Retinal pigment epithelial cell (primary cell): ENCODE data around the gene SSU72.
"Not testable (repeated sequence)": the region's sequence is repeated elsewhere in the genome, so short reads cannot be mapped to it uniquely, and the experiment has no call there.

Experiments used
- DNase-seq: peaks from one replicate; pipeline ENCODE4 v3.0.0-alpha.2; 2010; ENCODE audit warnings: low read depth
- H3K4me3 ChIP-seq: 2 replicates; pipeline ENCODE4 v1.5.1; 2011; ENCODE audit warnings: mild to moderate bottlenecking, low read length, control low read depth, moderate library complexity
- TF ChIP-seq, protein P1 (sequence below): conservative IDR thresholded peaks from 2 replicates; pipeline ENCODE4 v1.5.1; 2011; ENCODE audit warnings: low read depth, low read length, control low read depth, inconsistent platforms

SSU72 gene

DNA sequence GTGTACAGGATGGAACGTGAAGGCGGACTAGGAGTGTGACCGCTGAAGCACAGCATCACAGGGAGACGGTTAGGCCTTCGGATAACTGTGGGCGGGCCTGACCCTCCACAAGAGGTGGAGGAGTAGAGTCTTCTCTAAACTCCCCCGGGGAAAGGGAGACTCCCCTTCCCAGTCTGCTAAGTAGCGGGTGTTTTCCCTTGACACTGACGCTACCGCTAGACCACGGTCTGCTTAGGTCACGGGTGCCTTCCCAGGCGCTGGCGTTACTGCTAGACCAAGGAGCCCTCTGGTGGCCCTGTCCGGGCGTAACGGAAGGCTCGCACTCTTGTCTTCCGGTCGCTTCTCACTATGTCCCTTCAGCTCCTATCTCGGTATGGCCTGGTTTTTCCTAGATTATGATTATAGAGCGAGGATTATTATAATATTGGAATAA, 69.3 kb downstream of the SSU72 start:
- TF ChIP-seq, protein P1, sequence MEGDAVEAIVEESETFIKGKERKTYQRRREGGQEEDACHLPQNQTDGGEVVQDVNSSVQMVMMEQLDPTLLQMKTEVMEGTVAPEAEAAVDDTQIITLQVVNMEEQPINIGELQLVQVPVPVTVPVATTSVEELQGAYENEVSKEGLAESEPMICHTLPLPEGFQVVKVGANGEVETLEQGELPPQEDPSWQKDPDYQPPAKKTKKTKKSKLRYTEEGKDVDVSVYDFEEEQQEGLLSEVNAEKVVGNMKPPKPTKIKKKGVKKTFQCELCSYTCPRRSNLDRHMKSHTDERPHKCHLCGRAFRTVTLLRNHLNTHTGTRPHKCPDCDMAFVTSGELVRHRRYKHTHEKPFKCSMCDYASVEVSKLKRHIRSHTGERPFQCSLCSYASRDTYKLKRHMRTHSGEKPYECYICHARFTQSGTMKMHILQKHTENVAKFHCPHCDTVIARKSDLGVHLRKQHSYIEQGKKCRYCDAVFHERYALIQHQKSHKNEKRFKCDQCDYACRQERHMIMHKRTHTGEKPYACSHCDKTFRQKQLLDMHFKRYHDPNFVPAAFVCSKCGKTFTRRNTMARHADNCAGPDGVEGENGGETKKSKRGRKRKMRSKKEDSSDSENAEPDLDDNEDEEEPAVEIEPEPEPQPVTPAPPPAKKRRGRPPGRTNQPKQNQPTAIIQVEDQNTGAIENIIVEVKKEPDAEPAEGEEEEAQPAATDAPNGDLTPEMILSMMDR, result peak; percentile 14
- H3K4me3 ChIP-seq, DNase-seq: not testable (repeated sequence)

DNA sequence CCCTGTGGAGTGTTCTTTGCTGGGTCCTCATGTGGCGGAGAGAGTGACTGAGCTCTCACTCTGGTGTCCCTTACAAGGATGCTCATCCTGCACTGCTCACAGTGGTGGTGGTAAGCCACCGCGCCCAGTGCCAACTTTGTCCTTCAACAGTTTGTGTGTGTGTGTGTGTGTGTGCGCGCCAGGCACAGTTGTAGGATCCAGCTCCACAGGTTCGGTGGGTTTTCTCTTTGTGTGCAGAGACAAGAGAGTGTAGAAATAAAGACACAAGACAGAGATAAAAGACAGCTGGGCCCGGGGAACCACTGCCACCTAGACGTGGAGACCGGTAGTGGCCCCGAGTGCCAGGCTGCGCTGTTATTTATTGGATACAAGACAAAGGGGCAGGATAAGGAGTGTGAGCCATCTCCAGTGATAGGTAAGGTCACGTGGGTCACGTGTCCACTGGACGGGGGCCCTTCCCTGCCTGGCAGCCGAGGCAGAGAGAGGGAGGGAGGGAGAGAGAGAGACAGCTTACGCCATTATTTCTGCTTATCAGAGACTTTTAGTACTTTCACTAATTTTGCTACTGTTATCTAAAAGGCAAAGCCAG, 69.8 kb downstream of the SSU72 start:
- not testable (repeated sequence) for DNase-seq

DNA sequence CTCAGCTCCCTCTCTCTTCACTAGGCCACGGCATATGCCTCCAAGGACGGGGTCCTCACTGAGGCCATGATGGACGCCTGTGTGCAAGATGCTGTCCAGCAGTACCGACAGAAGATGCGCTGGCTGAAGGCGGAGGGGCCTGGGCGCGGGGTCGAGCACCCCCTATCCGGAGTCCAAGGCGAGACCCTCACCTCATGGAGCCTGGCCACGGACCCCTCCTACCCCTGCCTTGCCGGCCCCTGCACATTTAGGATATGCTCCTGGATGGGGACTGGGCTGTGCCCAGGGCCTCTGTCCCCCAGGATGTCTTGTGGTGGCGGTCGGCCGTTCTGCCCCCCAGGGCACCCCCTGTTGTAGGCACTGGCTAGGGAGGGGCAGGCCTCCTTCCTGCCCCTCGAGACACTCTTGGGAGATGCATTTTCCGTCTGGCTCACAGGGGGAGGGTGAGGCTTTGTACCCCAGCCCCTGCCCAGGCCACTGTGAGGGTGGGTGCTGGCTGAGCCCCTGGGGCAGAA, 79.1 kb downstream of the SSU72 start:
- DNase-seq, result not testable (repeated sequence)

More for the DNA sequence above, 69.8 kb downstream of the SSU72 start:
- not testable (repeated sequence) for H3K4me3 ChIP-seq
- TF ChIP-seq, protein P1, result peak; percentile 55

DNA sequence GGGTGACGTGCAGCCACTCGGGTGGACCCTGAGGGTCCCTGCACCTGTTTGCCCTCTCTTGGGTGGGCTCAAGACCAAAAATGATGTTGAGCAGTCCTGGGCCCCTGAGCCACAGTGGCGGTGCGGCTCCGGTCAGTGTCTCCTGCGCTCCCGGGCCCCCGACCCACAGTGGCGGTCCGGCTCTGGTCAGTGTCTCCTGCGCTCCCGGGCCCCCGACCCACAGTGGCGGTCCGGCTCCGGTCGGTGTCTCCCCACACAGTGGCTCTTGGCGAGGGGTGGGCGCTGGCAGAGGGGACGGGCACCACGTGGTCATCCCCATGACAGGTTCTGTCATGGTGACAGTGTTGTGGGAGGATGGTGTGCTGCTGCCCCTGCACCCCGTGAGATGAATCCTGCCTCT, 80.4 kb downstream of the SSU72 start:
- not testable (repeated sequence) for H3K4me3 ChIP-seq, DNase-seq

More for the DNA sequence above, 79.1 kb downstream of the SSU72 start:
- H3K4me3 ChIP-seq, result not testable (repeated sequence)
